Jurkat, Clone E6-1 (cell line): ENCODE data around the gene ST6GAL1.

Experiments used
- DNase-seq: peaks from one replicate; pipeline ENCODE4 v3.0.0-alpha.2; 2011; ENCODE audit warnings: low read depth, low spot score
- H3K4me3 ChIP-seq: 2 replicates; pipeline ENCODE4 v1.5.1; 2011; ENCODE audit warnings: mild to moderate bottlenecking, low read length, control low read depth, moderate library complexity

ST6GAL1 gene

DNA sequence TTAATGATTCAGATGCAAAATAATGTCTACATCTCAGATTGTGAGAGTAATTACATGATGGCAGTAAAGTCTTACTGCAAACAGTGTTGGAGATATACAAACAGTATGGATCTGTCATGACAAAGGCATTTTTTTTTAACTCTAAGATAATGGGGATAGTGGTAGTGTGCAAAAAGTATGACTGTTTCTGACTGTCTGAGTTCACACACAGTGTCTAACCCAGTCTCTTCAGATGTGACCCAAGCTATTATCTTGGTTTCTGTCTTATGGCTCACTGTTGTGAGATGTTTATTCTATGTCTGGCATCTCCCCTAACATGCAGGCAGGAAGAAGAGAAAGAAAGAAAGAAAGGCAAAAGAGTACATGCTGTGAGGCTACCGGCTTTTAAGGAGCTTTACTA, 191.9 kb downstream of the ST6GAL1 start:
- H3K4me3 ChIP-seq: no peak overlapping the region
- no peak for DNase-seq

DNA sequence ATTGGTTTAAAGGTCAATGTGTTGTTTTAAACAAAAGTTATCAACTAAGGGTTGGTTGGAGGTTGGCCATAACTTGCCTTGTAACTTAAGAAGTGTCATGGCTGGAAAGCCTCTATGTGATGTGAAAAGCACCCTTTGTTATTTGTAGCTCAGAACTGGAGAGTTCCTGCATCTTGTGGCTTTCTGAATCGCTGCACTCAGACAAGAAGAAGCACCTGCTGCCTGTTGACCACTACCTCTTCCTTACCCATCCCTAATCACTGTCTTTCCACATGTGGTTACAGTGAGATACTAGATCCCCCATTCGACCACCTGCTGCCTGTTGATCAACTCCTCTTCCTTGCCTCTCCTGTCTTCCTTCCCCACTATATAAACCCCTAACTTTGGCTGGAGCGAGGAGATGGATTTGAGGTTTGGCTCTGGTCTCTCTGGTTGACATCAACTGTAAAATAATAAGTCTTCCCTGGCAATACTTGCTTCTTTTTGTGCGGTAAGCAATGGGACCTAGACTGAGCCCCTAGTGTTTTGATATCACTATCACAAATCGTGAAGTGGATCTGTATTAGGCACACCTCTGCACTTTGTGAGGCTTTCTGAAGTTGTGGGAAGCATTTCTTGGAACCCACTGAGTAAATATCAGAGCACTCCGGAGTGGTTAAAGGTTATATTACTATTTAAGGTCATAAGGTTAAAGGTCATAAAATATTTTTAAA, 195.1 kb downstream of the ST6GAL1 start:
- DNase-seq: no peak
- H3K4me3 ChIP-seq: no peak overlapping the region
